GM18505 (cell line): ENCODE results near the gene GALNT13.

Experiments
- ATAC-seq: cut with Tn5 transposase; IDR thresholded peaks from one replicate; pipeline ENCODE4 v1.9.1; 2021; ENCODE audit not compliant: unreplicated experiment
- POLR2A ChIP-seq: IDR thresholded peaks from 4 replicates; pipeline ENCODE4 v1.6.1; 2011; ENCODE audit warnings: borderline replicate concordance; ENCODE audit not compliant: insufficient read depth, insufficient read length; ENCODE audit errors: extremely low read depth

GALNT13 gene

DNA sequence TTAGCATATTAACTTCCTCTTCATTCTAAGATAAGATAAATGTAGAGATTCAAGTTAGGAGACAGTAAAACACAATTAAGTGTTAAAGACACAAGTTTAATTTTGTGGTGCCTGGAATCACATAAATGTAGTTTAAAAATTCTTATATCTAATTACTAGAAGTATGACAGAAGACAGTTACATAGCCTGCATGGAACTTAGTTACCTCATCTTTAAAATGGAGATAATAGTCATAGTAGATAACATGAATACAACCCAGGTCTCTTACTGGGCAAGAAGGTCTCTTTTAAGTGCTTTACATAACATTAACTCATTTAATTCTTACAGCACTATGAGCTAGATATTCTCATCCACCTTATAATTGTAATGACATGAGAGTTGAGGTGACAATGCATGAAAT lies 15.1 kb downstream of the GALNT13 start:
- no peak for ATAC-seq
- no peak for TF ChIP-seq POLR2A

GRCh38 chr2:153890576-153890975 lies 18.9 kb downstream of the GALNT13 start:
- no peak for ATAC-seq

DNA sequence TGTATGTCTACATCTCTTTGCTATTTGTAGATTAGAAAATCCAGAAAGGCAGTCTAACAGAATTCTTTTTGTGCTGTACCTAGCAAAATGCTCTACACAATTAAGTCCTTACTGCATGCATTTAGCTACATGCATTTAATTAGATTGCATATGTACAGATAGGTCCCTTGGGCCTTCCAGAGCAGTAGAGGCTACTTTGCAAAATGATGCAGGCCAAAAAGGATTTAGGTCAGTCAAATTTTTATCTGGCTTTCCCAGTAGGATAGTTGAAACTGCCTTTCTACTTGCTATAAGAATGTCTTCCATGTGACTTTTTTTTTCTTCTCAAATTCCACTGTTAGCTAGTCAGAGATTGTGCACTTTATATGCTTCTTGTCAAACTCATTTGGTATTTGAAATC lies 19.3 kb downstream of the GALNT13 start:
- TF ChIP-seq POLR2A, result no peak
- ATAC-seq, result no peak

More at GRCh38 chr2:153890576-153890975, 18.9 kb downstream of the GALNT13 start:
- TF ChIP-seq POLR2A, result no peak

DNA sequence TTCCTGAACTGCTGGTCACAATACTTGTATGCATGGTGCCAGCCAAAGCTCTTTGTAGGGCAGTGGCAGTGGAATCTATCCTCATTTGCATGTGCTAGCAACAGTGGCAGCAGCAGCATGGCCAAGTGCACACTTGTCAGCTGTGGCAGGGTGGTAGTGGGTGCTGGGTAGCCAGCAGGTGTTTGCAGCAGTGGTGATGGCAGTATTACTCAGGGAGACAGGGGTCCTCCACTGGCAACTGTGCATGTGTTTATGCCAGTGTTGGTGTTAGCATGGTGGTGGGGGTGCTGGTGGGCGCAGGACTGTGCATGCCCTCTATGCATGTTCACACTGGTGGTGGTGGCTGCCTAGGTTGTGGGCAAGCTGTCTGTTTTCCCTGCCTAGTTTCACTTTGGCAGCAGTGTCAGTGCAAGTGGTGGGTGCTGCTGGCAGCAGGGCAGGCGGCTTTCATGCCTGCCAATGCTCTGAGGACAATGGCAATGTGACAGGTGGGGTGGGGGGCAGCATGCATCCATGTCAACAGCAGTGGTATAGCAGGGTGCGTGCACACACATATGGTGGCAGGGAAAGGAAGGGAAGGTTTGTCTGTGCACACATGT lies 41.2 kb downstream of the GALNT13 start:
- ATAC-seq, result no peak
- TF ChIP-seq POLR2A, result no peak

- no peak for ATAC-seq
- no peak for TF ChIP-seq POLR2A
Observed at GRCh38 chr2:153917570-153917969, 45.8 kb downstream of the GALNT13 start.

- ATAC-seq, result no peak
- TF ChIP-seq POLR2A, result no peak
Observed at GRCh38 chr2:153935511-153935910, 63.8 kb downstream of the GALNT13 start.

GRCh38 chr2:153939124-153939796 lies 67.5 kb downstream of the GALNT13 start:
- TF ChIP-seq POLR2A, result no peak
- ATAC-seq, result no peak

- no peak for ATAC-seq
Observed at GRCh38 chr2:153940511-153940910, 68.8 kb downstream of the GALNT13 start.

DNA sequence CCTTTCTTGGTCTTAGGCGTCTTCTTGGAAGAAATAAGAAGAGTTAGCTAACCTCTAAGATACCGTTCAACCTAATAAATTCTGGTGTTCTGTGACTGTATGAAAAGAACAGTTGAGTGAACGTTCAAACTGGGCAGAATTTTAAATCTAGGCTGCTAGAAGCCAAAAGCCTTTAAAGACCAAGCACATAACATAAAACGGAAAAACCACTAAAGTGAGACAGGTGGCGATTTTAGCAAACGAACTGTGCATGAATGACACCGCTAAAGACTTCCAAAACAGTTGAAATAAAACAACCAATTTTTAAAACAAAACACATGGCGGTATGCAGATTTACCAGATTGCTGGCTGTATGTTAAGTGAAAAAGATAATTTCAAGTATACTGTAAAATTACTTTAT lies 73.1 kb downstream of the GALNT13 start:
- ATAC-seq, result no peak
- TF ChIP-seq POLR2A, result no peak

More at GRCh38 chr2:153940511-153940910, 68.8 kb downstream of the GALNT13 start:
- no peak for TF ChIP-seq POLR2A

GRCh38 chr2:153946036-153946435 lies 74.3 kb downstream of the GALNT13 start:
- no peak for ATAC-seq
- no peak for TF ChIP-seq POLR2A

GRCh38 chr2:153953761-153954160 lies 82.0 kb downstream of the GALNT13 start:
- no peak for TF ChIP-seq POLR2A
- ATAC-seq, result no peak

- no peak for TF ChIP-seq POLR2A
- no peak for ATAC-seq
Observed at GRCh38 chr2:153963256-153963655, 91.5 kb downstream of the GALNT13 start.

GRCh38 chr2:153967248-153967973 lies 95.7 kb downstream of the GALNT13 start:
- ATAC-seq, result no peak
- no peak for TF ChIP-seq POLR2A

DNA sequence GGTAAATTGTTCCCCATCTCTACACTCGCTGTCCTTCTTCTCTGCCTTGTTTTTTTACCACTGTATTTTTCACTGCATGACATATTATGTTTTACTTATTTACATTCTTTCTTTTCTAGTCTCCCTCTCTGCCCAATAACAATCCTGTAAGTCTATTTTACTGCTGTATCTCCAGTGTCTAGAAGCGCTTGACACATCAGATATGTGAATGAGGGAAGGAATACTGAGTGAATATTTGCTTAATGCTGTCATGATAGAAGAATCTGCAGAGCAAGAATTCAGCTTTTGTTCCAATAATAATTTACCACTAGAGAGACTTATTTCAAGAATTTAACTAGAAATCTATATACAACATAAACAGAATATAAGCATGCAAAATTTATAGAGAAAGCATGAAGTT lies 99.5 kb downstream of the GALNT13 start:
- no peak for TF ChIP-seq POLR2A
- ATAC-seq, result no peak
